Vagina (tissue), 2 donors: ENCODE measurements around the gene NCEH1. TPM values are rescaled to one million over a fixed set of nuclear protein-coding genes. Genes with fewer than 3 reads are reported as not detected.

Experiments used
- DNase-seq, 2 donors: peaks; one replicate each; pipeline ENCODE4 v3.0.0-alpha.2; 2017; ENCODE audit errors: extremely low spot score in 2 of 2
- H3K27ac ChIP-seq: fragments of 200-600 bp; sonication (generic); one replicate; pipeline ENCODE4 v1.5.1; 2019
- H3K27me3 ChIP-seq: fragments of 200-600 bp; sonication (generic); one replicate; pipeline ENCODE4 v1.5.1; 2019
- H3K36me3 ChIP-seq, 2 donors: fragments of 200-600 bp; sonication (generic); one replicate each; pipeline ENCODE4 v1.5.1; 2017 to 2019
- H3K4me1 ChIP-seq: fragments of 200-600 bp; sonication (generic); one replicate; pipeline ENCODE4 v1.5.1; 2019
- H3K4me3 ChIP-seq, 2 donors: fragments of 200-600 bp; sonication (generic); 1 replicate in 1 of 2; 2 replicates in 1 of 2; pipeline ENCODE4 v1.5.1; 2016 to 2019
- H3K9me3 ChIP-seq: fragments of 200-600 bp; sonication (generic); one replicate; pipeline ENCODE4 v1.5.1; 2019
- POLR2A ChIP-seq, 2 donors: fragments of 450-650 bp; IDR thresholded peaks; one replicate each; pipeline ENCODE4 v1.6.1; 2017; ENCODE audit warnings: antibody characterized with exemption in 2 of 2, mild to moderate bottlenecking in 2 of 2, moderate library complexity in 2 of 2
- POLR2AphosphoS5 ChIP-seq, 2 donors: sonication (generic); formaldehyde crosslinking; IDR thresholded peaks; one replicate each; pipeline ENCODE4 v1.9.0; 2017; ENCODE audit warnings: antibody characterized with exemption in 2 of 2, mild to moderate bottlenecking in 2 of 2, low read depth in 1 of 2; ENCODE audit not compliant: insufficient read depth in 1 of 2
- intact Hi-C: fragments of 100-400 bp; cut with DNase I; formaldehyde crosslinking; loops from one replicate; pipeline ENCODE4 v1.15.1; 2023
- total RNA-seq: library from RNA; depleted of rRNA; stranded (reverse); fragments of >200 nt; gene quantifications from one replicate; pipeline ENCODE4 v1.2.3, GENCODE V29; 2016
- TF ChIP-seq, protein P1 (sequence below), 3 experiments: fragments of 450-650 bp in 2 of 3; fragments of 200-600 bp in 1 of 3; sonication (generic) in 1 of 3; IDR thresholded peaks; one replicate each; pipeline ENCODE4 v1.5.1; 2017 to 2019; ENCODE audit warnings: antibody characterized with exemption in 3 of 3, mild to moderate bottlenecking in 2 of 3, moderate library complexity in 2 of 3

Gene NCEH1
- total RNA-seq, 1 donor from 2014 or later = 7.4 TPM

DNA sequence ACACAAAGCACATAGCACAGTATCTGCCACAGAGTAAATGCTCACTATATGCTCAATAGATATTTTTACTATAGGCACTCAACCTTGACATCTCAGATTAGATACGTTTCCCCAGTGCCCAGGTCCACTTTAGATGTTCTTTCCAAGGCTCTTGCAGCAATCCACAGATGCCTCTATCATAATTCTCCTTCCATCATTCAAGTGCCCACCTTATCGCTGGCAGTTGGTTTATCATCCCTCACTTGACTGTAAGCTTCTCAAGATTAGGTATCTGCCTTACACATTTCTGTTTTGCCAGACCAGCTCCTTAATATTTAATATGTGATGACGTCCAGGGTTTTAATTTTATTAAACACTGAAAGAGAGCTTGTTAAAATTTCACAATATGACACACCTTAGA is 8.6 kb downstream of the NCEH1 start:
- no peaks in the 10 kb centered on the region for H3K9me3 ChIP-seq
- H3K36me3 ChIP-seq = no peaks in the 10 kb centered on the region
- H3K4me3 ChIP-seq = no peak overlapping the region
- H3K27ac ChIP-seq = no peak overlapping the region
- intact Hi-C loops = no loop called here
- no peaks in the 10 kb centered on the region for H3K27me3 ChIP-seq
- DNase-seq = no peak
- peaks cover 16% of the 10 kb centered on the region for H3K4me1 ChIP-seq
- TF ChIP-seq, protein P1, sequence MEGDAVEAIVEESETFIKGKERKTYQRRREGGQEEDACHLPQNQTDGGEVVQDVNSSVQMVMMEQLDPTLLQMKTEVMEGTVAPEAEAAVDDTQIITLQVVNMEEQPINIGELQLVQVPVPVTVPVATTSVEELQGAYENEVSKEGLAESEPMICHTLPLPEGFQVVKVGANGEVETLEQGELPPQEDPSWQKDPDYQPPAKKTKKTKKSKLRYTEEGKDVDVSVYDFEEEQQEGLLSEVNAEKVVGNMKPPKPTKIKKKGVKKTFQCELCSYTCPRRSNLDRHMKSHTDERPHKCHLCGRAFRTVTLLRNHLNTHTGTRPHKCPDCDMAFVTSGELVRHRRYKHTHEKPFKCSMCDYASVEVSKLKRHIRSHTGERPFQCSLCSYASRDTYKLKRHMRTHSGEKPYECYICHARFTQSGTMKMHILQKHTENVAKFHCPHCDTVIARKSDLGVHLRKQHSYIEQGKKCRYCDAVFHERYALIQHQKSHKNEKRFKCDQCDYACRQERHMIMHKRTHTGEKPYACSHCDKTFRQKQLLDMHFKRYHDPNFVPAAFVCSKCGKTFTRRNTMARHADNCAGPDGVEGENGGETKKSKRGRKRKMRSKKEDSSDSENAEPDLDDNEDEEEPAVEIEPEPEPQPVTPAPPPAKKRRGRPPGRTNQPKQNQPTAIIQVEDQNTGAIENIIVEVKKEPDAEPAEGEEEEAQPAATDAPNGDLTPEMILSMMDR (IDR thresholded peaks at IDR 0.05) = no peak
- TF ChIP-seq POLR2AphosphoS5 (IDR thresholded peaks at IDR 0.05; ENCODE audit: insufficient read depth in 1 of 2, low read depth in 1 of 2) (no peak), POLR2A (IDR thresholded peaks at IDR 0.05) (no peak)

DNA sequence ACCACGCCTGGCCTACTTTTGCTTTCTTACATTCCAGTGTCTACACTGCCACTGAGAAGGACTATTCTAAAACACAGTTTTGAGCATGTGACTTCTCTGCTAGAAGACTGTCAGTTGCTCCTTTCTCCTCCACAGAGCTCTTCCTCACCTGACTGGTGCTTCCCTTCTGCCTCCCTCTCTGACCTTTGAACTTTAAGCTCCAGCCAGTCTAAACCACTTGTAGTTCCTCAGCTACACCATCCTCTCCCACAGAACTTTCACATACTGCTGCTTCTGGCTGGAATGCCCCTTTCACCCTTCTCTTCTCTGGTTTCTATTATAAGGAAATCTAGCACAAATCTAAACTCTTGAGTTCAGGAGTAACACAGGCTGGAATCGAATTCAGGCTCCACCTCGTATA is 9.1 kb downstream of the NCEH1 start:
- intact Hi-C loops = no loop called here
- TF ChIP-seq POLR2A (IDR thresholded peaks at IDR 0.05) (no peak), POLR2AphosphoS5 (IDR thresholded peaks at IDR 0.05; ENCODE audit: insufficient read depth in 1 of 2, low read depth in 1 of 2) (no peak)
- TF ChIP-seq, protein P1 (IDR thresholded peaks at IDR 0.05) = no peak
- Histone ChIP-seq H3K4me1 (peaks cover 16% of the 10 kb centered on the region), H3K27ac (no peak overlapping the region), H3K4me3 (no peak overlapping the region), H3K36me3 (no peaks in the 10 kb centered on the region), H3K9me3 (no peaks in the 10 kb centered on the region), H3K27me3 (no peaks in the 10 kb centered on the region)
- DNase-seq = no peak

DNA sequence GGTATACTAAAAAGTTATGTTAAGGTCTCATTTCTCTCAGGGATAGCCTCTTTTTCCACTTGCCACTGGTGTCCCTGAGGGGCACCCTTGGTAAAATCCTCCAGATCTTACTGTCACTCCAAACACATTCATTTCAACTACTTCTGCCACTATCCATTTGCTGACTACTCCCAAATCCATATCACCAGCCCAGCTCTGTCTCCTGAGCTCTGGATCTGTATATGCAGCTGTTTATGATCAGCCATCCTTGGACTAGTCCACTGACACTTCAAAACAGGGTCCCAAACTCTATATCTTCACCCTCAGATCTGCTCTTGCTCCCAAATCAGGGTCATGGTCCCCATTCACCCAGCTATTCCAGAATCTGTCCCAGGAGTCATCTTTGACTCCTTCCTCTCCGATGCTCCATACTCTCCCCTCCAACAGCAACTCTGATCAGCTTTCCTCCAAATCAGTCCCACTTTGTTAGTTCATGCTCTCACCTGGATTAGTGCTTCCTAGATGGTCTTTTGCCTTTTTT is 9.9 kb downstream of the NCEH1 start:
- no peak for DNase-seq
- Histone ChIP-seq H3K27ac (no peak overlapping the region), H3K27me3 (no peaks in the 10 kb centered on the region), H3K9me3 (no peaks in the 10 kb centered on the region), H3K36me3 (no peaks in the 10 kb centered on the region), H3K4me3 (no peak overlapping the region), H3K4me1 (peaks cover 16% of the 10 kb centered on the region)
- TF ChIP-seq POLR2A (IDR thresholded peaks at IDR 0.05) = no peak
- TF ChIP-seq POLR2AphosphoS5 (IDR thresholded peaks at IDR 0.05; ENCODE audit: insufficient read depth in 1 of 2, low read depth in 1 of 2) = no peak
- TF ChIP-seq, protein P1 (IDR thresholded peaks at IDR 0.05) = no peak
- intact Hi-C loops = no loop called here

DNA sequence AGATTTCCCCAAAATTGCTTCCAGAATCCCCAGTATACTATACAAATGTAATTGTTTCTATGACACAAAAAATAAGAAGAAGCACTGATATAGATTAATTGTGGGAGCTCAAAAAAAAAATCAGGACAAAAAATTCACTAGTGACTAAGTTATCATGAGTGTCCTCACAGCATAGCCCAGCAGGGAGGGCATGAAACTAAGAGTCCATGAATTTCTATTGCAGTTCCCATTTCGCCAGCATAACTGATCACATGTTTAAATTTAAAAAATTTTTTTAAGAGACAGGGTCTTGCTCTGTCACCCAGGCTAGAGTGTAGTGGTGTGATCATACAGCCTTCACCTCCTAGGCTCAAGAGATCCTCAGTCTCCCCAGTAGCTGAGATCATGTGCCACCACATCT is 10.6 kb downstream of the NCEH1 start:
- no peak overlapping the region for H3K27ac ChIP-seq
- no peaks in the 10 kb centered on the region for H3K27me3 ChIP-seq
- intact Hi-C loops = no loop called here
- DNase-seq = no peak
- no peak overlapping the region for H3K4me3 ChIP-seq
- no peaks in the 10 kb centered on the region for H3K36me3 ChIP-seq
- peaks cover 16% of the 10 kb centered on the region for H3K4me1 ChIP-seq
- H3K9me3 ChIP-seq = no peaks in the 10 kb centered on the region
- TF ChIP-seq POLR2A (IDR thresholded peaks at IDR 0.05) = no peak
- no peak for TF ChIP-seq POLR2AphosphoS5 (IDR thresholded peaks at IDR 0.05; ENCODE audit: insufficient read depth in 1 of 2, low read depth in 1 of 2)
- TF ChIP-seq, protein P1 (IDR thresholded peaks at IDR 0.05) = no peak

DNA sequence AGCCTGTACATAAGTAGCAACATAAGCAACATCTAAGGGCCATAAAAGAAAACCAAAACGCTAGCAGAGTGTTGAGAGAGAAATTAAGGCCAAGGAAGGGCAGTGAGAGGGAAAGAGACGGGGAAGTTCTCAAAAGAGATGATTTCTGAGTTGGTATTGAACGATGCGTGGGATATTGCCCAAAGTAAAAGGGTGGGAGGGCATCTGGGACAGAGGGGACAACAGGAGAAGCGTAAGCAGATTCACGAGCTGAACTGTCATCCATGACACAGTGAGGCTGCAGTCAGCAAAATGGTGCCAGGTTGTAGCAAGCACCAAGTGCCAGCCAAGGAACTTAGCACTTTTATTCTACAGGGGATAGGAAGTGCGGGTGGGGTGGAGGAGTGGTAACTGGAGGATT is 11.8 kb downstream of the NCEH1 start:
- Histone ChIP-seq H3K27ac (no peak overlapping the region), H3K36me3 (no peaks in the 10 kb centered on the region), H3K4me3 (no peak overlapping the region), H3K27me3 (no peaks in the 10 kb centered on the region), H3K4me1 (peaks cover 16% of the 10 kb centered on the region), H3K9me3 (no peaks in the 10 kb centered on the region)
- intact Hi-C loops = no loop called here
- TF ChIP-seq POLR2AphosphoS5 (IDR thresholded peaks at IDR 0.05; ENCODE audit: insufficient read depth in 1 of 2, low read depth in 1 of 2) (no peak), POLR2A (IDR thresholded peaks at IDR 0.05) (no peak)
- TF ChIP-seq, protein P1 (IDR thresholded peaks at IDR 0.05) = no peak
- no peak for DNase-seq
